Stimulated activated CD4-positive, alpha-beta T cell treated with anti-CD3 and anti-CD28 coated beads, Interleukin-12 subunit alpha, Interleukin-12 subunit beta, amount 100 ng/mL, for 4 hours (primary cell): ENCODE results near the gene CXCL16.

Experiments
- DNase-seq: peaks from one replicate; pipeline ENCODE4 v3.0.0-alpha.2; 2020

The CXCL16 gene

DNA sequence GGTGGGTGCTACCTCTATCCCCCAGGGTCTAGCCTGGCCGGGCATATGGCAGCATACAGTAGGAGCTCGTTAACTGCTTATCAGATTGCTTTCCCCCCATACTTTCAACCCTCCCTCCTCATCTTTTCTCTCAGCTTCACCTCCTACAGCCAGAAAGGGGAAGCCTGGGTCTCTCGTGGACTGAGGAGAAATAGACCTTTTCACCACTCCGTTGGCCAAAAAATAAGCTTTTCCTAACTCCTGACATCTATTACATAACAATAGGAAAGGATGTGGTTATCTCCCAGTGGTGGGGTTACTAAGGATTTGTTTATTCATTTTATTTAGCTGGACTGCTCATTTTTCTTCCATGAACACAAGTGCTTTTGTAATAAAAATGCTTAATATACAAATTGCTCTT lies 9.0 kb upstream of the CXCL16 start:
- no peak for DNase-seq

DNA sequence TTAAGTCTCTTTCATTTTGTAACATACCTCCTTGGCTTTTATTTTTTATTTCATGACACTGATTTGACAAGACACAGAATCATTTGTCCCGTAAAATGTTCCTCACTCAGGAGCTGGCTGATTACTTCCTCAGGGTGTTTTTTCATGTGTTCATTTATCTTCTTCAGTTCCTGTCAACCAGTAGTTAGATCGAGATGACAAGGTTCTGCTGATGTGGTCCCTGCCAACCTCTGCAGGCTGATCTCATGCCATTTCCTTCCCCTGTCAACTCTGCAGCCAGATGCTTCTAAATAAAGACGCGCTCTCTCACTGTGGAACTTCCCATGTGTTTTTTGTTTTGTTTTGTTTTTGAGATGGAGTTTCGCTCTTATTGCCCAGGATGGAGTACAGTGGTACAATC lies 8.1 kb upstream of the CXCL16 start:
- DNase-seq = no peak

DNA sequence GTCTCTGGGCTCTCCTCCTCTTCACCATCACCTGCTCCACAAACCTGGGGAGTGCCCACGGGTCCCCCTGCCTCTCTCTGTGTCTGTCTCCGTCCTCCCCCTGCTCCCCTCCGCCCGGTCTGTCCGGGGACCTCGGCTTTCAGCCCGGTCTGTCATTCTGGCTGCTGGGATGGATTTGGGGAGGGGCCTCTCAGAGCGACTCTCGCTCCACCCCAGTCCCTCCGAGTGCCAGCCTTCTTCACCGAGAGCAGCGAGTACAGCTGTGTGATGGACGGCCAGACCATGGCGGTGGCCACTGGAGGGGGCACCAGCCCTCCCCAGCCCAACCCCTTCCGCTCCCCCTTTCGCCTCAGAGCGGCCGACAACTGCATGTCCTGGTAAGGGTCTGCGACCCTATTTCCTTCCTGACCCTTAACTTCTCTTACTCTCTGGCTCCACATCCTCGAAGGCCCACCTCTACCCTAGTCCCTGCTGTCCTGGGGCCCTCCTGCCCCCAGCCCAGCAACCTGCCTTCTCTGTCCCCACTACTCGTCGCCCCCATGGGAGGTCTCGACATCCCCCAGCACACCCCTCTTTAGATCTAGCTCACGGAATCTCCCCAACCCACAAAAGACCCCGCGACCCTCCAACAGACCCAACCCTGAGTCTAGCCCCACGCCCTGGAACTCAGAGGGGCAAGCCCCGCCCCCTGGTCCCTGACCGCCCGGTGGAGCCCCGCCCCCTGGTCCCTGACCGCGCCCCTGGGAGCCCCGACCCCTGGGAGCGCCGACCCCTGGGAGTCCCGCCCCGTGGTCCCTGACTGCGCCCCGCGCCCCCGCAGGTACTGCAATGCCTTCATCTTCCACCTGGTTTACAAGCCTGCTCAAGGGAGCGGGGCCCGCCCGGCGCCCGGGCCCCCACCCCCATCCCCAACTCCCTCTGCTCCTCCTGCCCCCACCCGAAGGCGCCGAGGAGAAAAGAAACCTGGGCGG lies 5.6 kb upstream of the CXCL16 start:
- DNase-seq = no peak

DNA sequence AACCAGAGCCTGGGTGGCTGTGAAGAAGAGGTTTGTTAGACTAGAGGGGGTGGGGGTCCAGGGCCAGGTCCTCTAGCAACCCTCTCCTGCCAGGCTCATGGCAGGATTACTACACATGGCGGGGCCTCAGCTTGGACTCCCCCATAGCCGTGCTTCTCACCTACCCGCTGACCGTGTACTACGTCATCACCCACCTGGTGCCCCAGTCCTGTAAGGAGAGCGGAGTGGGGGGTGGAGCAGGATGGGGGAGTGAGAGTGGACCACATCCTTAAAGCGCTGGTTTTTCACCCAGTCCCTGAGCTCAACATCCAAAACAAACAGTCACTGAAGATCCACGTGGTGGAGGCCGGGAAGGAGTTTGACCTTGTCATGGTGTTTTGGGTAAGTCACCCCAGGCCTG lies 4.2 kb upstream of the CXCL16 start:
- DNase-seq = no peak

DNA sequence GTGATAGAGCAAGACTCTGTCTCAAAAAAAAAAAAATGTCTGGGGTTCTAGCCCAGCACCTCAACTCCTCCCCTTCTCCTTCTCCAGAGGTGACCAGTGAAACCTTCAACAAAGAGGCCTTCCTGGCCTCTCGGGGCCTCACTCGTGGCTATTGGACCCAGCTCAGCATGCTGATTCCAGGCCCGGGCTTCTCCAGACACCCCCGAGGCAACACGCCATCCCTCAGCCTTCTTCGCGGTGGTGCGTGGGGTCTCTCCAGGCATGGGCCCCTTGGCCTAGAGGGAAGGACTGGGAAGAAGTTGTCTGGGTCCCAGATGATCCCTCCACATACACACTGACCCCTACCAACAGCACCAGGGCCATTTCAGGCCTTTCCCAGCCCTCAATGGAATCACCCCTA lies 3.5 kb upstream of the CXCL16 start:
- DNase-seq = no peak

DNA sequence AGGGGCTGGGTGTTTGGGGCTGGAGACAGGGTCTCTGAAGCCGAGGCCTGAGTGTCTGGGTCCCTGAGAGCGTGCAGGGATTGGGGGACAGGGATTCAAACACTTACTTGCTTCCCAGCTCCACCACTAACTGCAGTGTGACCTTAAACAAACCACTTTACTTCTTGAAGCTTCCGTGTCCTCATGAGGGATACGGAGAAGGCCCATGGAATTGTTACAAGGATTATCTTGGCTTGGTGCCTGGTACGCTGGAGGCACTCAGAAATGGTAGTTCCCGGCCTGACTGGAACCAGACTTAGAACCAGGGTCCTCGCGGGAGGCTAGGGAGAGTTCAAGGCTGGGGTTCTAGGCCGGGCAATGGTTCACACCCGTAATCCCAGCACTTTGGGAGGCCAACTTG lies 2.9 kb upstream of the CXCL16 start:
- no peak for DNase-seq

DNA sequence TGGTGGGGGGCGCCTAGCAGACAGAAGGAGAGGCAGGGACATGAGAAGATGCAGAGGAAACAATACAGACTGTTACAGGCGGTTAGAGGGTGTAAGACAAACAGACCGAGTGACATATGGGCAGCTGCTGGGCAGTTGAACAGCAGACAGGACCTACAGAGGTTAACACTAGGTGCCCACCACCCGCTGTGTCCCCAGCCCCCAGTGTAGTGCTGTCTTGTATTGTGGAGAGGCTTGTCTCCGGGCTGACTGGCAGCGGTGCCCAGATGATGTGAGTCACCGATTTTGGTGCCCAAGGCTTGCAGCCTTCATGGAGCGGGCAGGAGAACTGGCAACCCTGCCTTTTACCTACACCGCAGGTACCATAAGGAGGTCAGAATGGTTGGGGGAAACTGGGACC lies 2.4 kb upstream of the CXCL16 start:
- no peak for DNase-seq

DNA sequence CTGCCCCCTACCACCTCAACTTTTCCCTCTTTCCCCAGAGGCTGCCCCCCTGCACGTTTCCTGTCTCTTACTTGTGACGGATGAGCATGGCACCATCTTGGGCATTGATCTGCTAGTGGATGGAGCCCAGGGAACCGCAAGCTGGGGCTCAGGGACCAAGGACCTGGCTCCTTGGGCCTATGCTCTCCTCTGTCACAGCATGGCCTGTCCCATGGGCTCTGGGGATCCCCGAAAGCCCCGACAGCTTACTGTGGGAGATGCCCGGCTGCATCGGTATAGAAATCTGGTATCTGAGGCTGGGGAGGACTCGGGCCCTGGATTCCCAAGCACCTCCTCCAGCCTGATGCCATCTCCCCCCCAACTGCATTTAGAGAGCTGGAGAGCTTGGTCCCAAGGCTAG lies 1.8 kb upstream of the CXCL16 start:
- no peak for DNase-seq

DNA sequence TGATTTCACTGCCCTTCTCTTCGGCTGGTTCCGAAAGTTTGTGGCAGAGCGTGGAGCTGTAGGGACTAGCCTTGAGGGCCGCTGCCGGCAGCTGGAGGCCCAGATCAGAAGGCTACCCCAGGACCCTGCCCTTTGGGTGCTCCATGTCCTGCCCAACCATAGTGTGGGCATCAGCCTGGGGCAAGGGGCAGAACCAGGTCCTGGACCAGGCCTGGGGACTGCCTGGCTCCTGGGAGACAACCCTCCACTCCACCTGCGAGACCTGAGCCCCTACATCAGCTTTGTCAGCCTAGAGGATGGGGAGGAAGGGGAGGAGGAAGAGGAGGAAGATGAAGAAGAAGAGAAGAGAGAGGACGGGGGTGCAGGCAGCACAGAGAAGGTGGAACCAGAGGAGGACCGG lies 856 bp upstream of the CXCL16 start:
- no peak for DNase-seq

DNA sequence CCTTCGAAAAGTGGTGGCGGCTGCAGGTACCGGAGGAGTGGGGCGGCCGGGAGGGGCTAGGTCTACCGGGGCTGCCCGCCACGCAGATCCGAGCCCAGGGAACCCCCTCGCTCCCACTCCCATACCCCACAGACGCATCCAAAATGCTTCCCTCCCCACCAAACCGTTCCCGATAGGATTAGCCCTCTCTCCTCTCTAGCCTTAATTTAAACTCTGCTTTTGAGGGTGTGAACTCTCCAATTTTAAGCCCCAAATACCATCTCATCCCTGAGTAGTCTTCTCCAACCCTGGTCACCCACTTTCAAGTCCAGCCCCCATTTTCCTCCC lies 260 bp upstream of the CXCL16 start:
- DNase-seq = no peak

DNA sequence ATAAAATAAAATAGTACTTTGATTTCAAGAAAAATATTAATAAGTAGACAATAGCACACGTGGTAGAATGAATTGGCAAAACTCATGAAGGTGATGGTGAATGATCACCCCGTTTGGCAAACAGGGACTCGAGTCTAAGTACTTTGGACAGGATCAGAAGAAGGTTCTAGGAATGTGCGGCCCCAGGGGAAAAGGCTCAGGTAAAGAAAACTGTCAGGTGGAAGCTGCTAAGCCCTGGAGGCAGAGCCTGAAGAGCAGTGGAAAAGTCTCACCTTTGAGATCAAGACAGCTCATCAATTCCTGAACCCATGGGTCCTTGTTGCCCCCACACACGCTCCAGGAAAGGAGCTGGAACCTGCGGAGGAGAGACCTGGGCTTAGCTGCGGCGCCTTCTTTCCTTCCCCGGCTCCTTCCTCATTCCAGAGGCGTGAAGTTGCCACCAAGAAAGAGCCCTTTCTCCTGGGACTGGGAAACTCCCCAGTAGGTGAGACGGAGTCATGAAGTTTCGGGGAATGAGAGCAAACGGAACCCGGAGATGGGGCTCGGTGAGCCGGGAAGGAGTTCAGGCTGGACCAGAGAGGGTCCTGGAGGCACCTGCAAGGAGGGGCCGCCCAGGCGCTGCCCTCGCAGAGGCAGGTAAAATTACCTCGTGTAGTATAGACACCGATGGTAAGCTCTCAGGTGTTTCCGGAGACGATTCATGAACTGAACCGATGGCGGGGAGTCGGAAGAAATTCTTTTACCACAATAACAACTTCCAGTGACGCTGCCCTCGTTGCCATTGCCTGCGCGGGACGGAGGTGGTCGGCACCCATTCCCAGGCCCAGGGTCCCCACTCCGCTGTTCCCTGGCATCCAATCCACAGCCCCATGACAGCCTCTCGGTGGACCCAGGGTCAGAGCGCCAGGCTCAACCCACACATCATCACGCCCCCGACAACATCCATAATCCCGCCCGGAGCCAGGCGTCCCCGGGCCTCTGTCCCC lies 1.3 kb downstream of the CXCL16 start:
- DNase-seq = no peak

DNA sequence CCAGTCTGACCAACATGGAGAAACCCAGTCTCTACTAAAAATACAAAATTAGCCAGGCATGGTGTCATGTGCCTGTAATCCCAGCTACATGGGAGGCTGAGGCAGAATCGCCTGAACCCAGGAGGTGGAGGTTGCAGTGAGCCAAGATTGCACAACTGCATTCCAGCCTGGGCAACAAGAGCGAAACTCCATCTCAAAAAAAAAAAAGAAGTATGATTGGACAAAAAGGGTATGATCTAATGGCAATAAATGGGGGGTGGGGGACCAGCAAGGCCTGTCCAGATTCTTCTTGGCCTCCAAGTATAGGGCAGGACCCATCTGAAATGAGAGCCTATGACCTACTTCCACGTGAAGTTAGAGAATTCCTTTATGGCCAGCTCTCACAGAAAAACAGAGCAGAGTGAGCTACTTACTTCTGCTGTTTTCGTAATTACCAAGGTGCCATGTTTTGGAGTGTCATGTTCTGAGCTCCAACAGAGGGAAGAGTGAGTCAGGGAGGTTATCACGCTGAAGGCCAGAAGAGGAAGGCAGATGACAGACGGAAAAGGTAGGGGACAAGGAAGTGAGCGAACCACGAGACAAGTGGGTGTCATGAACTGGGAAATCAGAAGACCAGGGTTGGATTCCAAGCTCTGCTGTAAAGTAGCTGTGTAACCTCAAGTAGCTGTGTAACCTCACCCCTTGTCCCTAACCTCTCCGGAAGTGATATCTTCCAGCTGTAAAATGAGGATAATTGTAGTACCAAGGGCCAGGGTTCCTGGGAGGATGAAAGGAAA lies 3.7 kb downstream of the CXCL16 start:
- DNase-seq = no peak

DNA sequence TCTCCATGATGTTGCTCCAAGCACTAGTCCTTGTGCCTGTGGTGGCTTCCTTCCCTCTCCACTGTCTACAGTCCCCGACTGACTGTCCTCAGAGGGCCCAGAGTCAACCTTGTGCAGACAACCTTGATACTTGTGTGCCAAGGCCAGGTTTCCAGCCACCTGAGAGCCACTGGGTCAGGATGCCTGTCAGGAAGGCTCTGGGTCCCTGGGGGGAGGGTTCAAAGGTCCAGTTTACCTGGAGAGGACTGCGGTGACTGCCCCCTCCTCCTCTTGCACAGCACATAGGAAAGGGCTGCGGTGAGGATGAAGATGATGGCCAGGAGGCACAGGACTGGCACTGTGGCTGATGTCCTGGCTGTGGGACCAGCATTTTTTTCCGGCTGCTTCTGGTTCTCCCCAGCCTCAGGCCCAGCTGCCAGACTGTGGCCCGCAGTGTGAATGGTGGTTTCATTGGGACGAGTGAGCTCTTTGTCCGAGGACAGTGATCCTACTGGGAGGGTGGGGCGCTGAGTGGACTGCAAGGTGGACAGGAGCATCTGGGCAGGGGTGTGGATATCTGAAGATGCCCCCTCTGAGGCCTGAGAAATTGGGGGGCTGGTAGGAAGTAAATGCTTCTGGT lies 4.8 kb downstream of the CXCL16 start:
- no peak for DNase-seq

DNA sequence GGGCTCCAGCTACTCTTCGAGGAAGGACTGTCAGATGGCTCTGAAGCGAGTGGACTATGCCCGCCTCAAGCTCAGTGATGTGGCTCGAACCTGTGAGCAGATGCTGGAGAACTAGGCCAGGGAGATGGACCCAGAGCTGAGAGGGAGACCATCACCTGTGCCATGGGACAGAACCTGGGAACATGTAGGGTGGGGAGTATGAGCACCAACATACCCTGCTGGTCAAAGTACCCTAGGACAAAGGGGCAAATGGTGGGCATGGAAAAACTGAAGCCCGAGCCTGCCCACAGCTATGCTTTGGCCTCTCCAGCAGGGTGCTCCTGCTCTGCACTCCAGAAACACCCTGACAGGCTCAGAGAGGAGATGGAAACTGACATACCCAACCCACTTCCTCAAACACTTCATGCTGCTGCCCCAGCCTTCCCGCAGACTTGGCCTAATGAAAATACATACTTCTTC lies 6.6 kb downstream of the CXCL16 start:
- DNase-seq = no peak

DNA sequence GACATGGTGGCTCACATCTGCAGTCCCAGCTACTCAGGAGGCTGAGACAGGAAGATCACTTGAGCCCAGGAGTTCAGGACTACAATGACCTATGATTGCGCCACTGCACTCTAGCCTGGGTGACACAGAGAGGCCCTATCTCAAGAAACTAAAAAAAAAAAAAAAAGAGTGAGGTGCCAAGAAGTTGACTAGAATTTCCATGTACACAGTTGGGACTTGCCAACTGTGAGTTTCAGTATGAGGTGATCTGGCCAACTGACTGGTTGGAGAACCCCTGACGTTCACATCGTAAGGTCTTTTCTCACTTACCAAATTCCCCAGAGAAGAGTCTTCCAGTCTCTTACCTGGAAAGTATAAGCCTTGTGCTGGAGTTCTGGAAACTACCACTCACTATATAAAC lies 11.6 kb downstream of the CXCL16 start:
- no peak for DNase-seq

DNA sequence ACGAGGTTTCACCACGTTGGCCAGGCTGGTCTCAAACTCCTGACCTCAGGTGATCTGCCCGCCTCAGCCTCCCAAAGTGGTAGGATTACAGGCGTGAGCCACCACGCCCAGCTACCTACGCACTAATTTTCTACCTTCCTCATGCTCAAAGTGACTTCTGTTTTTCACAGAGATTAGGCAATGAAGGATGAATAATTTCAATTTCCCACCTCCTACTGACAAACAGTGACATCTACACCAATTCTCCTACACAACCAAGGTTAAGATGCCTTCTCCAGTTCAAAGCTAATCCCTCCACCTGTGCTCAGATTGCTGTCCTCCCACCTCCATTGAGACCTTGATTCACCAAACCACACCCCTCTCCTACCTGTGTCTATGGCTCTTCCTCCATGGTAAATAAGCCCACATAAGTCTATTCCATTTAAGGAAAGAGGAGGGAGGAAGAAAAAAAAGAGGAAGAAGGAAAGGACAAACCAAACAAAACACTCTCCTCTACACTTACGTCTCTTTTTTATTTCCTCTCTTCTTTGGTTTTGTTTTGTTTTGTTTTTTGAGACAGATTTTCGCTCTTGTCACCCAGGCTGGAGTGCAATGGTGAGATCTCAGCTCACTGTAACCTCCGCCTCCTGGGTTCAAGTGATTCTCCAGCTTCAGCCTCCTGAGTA lies 13.9 kb downstream of the CXCL16 start:
- DNase-seq = no peak

DNA sequence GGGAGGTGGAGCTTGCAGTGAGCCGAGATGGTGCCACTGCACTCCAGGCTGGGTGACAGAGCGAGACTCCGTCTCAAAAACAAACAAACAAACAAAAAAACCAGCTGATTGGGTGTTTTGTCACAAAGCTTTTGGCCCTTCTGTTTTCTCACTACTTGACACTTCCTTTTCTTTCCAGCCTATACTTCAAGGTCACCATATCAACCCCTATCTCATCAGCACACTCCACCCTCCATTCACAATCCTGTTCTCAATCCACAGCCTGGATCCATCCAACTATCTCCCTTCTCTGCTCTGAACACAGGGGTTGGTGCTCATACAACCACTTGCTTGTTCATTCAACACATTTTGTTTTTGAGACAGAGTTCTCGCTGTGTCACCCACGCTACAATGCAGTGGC lies 15.1 kb downstream of the CXCL16 start:
- DNase-seq = no peak

DNA sequence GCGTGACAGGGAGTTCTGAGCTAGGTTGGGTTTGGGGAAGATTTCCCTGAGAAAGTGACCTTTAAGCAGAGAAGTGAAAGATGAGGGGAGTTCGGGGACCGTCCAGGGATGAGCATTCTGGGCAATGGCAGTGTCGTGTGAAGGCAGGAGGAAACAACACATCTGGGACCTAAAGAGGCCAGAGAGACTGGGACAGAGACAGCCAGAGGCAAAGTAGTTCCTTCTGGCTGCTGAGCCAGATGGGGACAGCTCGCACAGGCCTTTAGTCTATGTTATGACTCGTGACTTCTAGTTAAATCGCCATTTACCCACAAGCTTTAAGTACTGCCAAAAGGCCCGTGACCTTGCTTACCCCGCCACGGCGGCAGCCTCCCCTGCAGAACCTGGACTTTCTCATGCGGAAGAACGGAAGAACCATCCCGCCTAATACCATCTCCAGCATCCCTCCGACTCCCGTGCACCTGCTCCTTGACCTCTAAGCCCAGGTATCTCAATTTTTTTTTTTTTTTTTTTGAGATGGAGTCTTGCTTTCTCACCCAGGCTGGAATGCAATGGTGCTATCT lies 17.0 kb downstream of the CXCL16 start:
- DNase-seq = no peak

DNA sequence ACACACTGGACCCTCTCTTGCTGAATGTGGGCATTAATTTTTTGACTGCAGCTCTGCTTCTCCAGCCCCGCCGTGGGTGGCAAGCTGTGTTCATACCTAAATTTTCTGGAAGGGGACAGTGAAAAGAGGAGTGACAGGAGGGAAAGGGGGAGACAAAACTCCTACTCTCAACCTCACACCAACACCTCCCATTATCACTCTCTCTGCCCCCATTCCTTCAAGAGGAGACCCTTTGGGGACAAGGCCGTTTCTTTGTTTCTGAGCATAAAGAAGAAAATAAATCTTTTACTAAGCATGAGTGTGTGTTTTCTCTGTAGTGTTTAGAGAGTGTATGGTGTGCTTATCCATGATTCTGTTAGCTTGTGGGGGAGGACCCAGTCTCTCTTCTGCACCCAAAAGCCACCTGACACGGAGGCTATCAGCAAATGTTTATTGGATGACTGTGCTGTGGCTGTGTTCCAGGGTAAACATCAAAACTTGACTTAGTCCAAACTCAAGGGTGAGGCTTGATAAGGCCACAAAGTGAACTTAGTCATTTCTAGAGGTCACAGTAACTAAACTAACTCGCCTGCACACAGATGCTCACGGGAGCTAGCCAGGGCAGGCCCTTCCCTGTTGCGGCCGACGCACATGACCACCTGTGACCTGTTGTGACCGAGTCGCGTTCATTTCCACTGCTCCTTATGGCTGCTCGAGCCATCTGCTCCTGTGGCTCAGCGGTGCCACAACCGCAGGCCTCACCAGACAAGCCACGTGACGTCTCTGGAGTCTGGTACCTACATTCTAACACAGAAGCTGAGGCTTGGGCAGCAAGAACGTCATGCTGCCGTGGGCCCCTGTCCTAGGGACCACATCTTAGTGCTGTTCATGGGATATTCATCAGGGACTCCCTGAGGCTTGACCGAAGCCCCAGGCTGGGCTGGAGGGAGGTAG lies 18.3 kb downstream of the CXCL16 start:
- no peak for DNase-seq

DNA sequence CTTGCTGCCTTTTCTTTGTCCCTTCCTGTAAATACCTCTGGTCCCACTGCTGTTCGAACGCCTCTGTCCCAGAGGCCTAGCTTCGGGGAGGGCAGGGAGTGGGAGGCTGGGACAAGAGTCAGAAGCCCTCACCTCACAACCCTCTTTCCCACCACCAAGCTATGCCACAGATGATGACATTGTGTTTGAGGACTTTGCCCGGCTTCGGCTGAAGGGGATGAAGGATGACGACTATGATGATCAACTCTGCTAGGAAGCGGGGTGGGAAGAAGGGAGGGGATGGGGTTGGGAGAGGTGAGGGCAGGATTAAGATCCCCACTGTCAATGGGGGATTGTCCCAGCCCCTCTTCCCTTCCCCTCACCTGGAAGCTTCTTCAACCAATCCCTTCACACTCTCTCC lies 18.9 kb downstream of the CXCL16 start:
- DNase-seq = no peak
